Smooth muscle cell (in vitro differentiated cells): Measurements from ENCODE around the gene USP15. TPM values are rescaled to one million over a fixed set of nuclear protein-coding genes. Genes with fewer than 3 reads are reported as not detected.
"Not testable (repeated sequence)": the region's sequence is repeated elsewhere in the genome, so short reads cannot be mapped to it uniquely, and the experiment has no call there.

Experiments used
- DNase-seq: peaks from one replicate; lab custom pipeline; 2025; ENCODE audit not compliant: unreplicated experiment; lab: John Stamatoyannopoulos, UW
- H2AFZ ChIP-seq: fragments of 200-600 bp; sonication (generic); 2 replicates; pipeline ENCODE4 v1.6.0; 2016; ENCODE audit warnings: antibody characterized with exemption, low read depth, mild to moderate bottlenecking
- H3F3A ChIP-seq: fragments of 200-600 bp; sonication (generic); 2 replicates; pipeline ENCODE4 v1.6.0; 2017; ENCODE audit warnings: antibody characterized with exemption, low read depth
- H3K27ac ChIP-seq: fragments of 200-600 bp; sonication (generic); 2 replicates; pipeline ENCODE4 v1.5.1; 2016; ENCODE audit warnings: low read depth, mild to moderate bottlenecking
- H3K27me3 ChIP-seq: fragments of 200-600 bp; sonication (generic); 2 replicates; pipeline ENCODE4 v1.6.1; 2016; ENCODE audit warnings: low read depth, mild to moderate bottlenecking
- H3K36me3 ChIP-seq: fragments of 200-600 bp; sonication (generic); 2 replicates; pipeline ENCODE4 v1.5.1; 2016; ENCODE audit warnings: low read depth
- H3K4me1 ChIP-seq: fragments of 200-600 bp; sonication (generic); 2 replicates; pipeline ENCODE4 v1.5.1; 2016; ENCODE audit warnings: low read depth
- H3K4me2 ChIP-seq: fragments of 200-600 bp; sonication (generic); 2 replicates; pipeline ENCODE4 v1.6.0; 2016; ENCODE audit warnings: mild to moderate bottlenecking
- H3K4me3 ChIP-seq: fragments of 200-600 bp; sonication (generic); 2 replicates; pipeline ENCODE4 v1.5.1; 2016; ENCODE audit warnings: mild to moderate bottlenecking
- H3K79me2 ChIP-seq: fragments of 200-600 bp; sonication (generic); 2 replicates; pipeline ENCODE4 v1.6.0; 2016; ENCODE audit warnings: low read depth, mild to moderate bottlenecking
- H3K9ac ChIP-seq: fragments of 200-600 bp; sonication (generic); 2 replicates; pipeline ENCODE4 v1.6.0; 2016; ENCODE audit warnings: low read depth
- H3K9me3 ChIP-seq: fragments of 200-600 bp; sonication (generic); replicated peaks from 2 replicates; pipeline ENCODE4 v1.5.1; 2016; ENCODE audit warnings: low read depth
- H4K20me1 ChIP-seq: fragments of 200-600 bp; sonication (generic); 2 replicates; pipeline ENCODE4 v1.6.0; 2016; ENCODE audit warnings: low read depth
- WGBS: methylation state at CpG from one replicate; pipeline ENCODE4 v1.1.7; 2016; ENCODE audit warnings: low lambda C conversion rate; 5-methylcytosine and 5-hydroxymethylcytosine counted together
- polyA plus RNA-seq: library from polyadenylated mRNA; unstranded; fragments of >200 nt; fragmentation: Nextera tagmentation; extraction: Ambion mirVana; gene quantifications from 2 replicates; pipeline ENCODE4 v1.2.1, GENCODE V29; 2016
- total RNA-seq: library from RNA; depleted of rRNA; stranded (reverse); fragments of >200 nt; gene quantifications from 2 replicates; pipeline ENCODE4 v1.2.3, GENCODE V29; 2014
- TF ChIP-seq, protein P1 (sequence below): fragments of 200-600 bp; sonication (generic); IDR thresholded peaks from 2 replicates; pipeline ENCODE4 v1.5.1; 2017; ENCODE audit warnings: borderline replicate concordance, mild to moderate bottlenecking, antibody characterized with exemption; ENCODE audit not compliant: insufficient read depth, poor library complexity, severe bottlenecking

Gene USP15
- total and polyA plus RNA-seq, 2 experiments from 2014 or later, result 28.7 to 53.5 TPM

DNA sequence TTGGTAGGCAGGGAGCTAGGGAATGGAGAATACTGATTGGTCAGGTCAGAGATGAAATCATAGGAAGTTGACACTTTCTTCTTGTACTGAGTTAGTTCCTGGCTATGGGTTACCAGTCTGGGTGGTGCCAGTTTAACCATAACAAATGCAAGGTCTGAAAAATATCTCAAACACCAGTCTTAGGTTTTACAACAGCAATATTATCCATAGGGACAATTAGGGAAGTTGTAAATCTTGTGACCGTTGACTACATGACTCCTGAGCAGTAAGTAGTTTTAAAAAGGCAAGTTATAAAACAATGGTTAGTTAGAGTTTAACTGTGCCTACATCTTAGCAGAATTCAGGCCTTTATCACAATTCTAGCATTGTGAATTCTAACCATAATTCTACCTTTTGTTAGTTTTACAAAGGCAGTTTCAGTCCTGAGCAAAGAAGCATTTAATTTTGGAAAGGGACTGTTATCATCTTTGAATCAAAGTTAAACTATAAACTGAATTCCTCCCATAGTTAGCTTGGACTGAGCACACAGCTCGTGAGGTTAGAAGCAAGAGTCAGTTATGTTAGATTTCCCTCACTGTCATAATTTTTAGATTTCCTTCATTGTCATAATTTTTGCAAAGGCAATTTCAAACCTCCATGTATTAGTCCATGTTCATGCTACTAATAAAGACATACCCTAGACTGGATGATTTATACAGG, 186.7 kb downstream of the USP15 start:
- no peak overlapping the region for H3K27ac ChIP-seq
- no peak overlapping the region for H3K4me3 ChIP-seq
- no peak overlapping the region for H2AFZ ChIP-seq
- no peaks in the 10 kb centered on the region for H3K4me1 ChIP-seq
- H3K79me2 ChIP-seq, result no peaks in the 10 kb centered on the region
- no peaks in the 10 kb centered on the region for H3K9me3 ChIP-seq
- no peaks in the 10 kb centered on the region for H4K20me1 ChIP-seq
- 74% methylated on average over 2 of the region's 2 CpGs for WGBS
- no peaks in the 10 kb centered on the region for H3F3A ChIP-seq
- no peak overlapping the region for H3K9ac ChIP-seq
- no peak overlapping the region for H3K4me2 ChIP-seq
- H3K27me3 ChIP-seq, result no peaks in the 10 kb centered on the region
- DNase-seq, result no peak
- TF ChIP-seq, protein P1, sequence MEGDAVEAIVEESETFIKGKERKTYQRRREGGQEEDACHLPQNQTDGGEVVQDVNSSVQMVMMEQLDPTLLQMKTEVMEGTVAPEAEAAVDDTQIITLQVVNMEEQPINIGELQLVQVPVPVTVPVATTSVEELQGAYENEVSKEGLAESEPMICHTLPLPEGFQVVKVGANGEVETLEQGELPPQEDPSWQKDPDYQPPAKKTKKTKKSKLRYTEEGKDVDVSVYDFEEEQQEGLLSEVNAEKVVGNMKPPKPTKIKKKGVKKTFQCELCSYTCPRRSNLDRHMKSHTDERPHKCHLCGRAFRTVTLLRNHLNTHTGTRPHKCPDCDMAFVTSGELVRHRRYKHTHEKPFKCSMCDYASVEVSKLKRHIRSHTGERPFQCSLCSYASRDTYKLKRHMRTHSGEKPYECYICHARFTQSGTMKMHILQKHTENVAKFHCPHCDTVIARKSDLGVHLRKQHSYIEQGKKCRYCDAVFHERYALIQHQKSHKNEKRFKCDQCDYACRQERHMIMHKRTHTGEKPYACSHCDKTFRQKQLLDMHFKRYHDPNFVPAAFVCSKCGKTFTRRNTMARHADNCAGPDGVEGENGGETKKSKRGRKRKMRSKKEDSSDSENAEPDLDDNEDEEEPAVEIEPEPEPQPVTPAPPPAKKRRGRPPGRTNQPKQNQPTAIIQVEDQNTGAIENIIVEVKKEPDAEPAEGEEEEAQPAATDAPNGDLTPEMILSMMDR, result no peak
- H3K36me3 ChIP-seq, result no peaks in the 10 kb centered on the region

DNA sequence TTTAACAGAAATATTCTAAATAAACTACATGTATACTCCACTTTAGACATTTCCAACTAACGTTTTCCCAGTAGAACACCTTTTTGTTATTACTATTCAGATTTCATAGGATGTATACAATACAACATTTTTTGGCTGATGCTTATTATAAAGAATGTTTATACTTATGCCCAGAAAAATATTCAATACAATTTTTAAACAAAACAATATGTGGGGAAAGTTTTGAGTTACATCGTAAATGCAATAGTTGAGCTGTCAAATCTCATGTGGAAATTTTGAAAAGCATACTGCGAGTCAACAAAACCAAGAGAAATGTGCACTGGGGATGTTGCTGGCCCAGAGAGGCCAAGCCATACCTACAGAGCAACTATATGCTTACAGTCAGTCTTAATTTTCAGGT, 188.2 kb downstream of the USP15 start:
- H3K9me3 ChIP-seq, result no peaks in the 10 kb centered on the region
- no peaks in the 10 kb centered on the region for H3K79me2 ChIP-seq
- no peaks in the 10 kb centered on the region for H3F3A ChIP-seq
- no peaks in the 10 kb centered on the region for H3K36me3 ChIP-seq
- H3K4me2 ChIP-seq, result no peak overlapping the region
- TF ChIP-seq, protein P1, result no peak
- H4K20me1 ChIP-seq, result no peaks in the 10 kb centered on the region
- H3K4me1 ChIP-seq, result no peaks in the 10 kb centered on the region
- no peak for DNase-seq
- no peak overlapping the region for H2AFZ ChIP-seq
- no peak overlapping the region for H3K27ac ChIP-seq
- H3K9ac ChIP-seq, result no peak overlapping the region
- no peaks in the 10 kb centered on the region for H3K27me3 ChIP-seq
- 89% methylated on average over 3 of the region's 3 CpGs for WGBS
- no peak overlapping the region for H3K4me3 ChIP-seq

DNA sequence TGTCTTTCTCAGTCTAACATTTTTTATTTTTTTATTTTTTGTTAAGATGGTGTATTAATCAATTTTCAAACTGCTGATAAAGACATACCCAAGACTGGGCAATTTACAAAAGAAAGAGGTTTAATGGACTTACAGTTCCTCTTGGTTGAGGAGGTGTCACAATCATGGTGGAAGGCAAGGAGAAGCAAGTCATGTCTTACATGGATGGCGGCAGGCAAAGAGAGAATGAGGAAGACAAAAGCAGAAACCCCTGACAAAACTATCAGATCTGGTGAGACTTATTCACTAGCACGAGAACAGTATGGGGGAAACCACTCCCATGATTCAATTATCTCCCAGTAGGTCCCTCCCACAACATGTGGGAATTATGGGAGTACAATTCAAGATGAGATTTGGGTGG, 195.2 kb downstream of the USP15 start:
- not testable (repeated sequence) for H4K20me1 ChIP-seq, H3K9me3 ChIP-seq, H3K79me2 ChIP-seq, H3K27ac ChIP-seq, H3K9ac ChIP-seq, H3K36me3 ChIP-seq, H3K4me3 ChIP-seq, H3F3A ChIP-seq, H3K4me2 ChIP-seq, H3K27me3 ChIP-seq, H3K4me1 ChIP-seq, H2AFZ ChIP-seq, DNase-seq
- WGBS, result 81% methylated on average over 2 of the region's 2 CpGs

DNA sequence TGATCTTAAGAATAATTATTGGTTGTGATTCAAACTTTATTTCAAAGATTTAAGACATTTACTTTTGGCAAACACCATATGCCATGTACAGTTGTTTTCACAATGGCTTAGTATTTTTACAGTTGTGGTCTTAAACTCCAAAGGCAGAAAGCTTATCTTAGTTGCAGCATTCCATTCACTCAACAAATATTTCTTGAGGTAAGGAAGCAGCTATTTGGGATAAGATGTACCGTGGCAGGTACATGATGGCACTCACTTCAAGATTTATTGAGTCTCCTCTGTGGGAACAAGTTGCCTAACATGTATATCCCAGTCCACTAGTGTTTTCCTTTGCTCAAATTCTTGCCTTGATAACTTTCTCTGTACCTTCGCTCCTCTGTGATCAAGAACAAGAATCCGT, 198.4 kb downstream of the USP15 start:
- H3K9me3 ChIP-seq, result no peaks in the 10 kb centered on the region
- H3K79me2 ChIP-seq, result no peaks in the 10 kb centered on the region
- WGBS, result 78% methylated on average over 3 of the region's 3 CpGs
- H3K27me3 ChIP-seq, result no peaks in the 10 kb centered on the region
- TF ChIP-seq, protein P1, result no peak
- no peak overlapping the region for H2AFZ ChIP-seq
- DNase-seq, result no peak
- no peak overlapping the region for H3K4me2 ChIP-seq
- H3K4me1 ChIP-seq, result no peaks in the 10 kb centered on the region
- no peak overlapping the region for H3K4me3 ChIP-seq
- no peak overlapping the region for H3K27ac ChIP-seq
- H4K20me1 ChIP-seq, result no peaks in the 10 kb centered on the region
- H3K36me3 ChIP-seq, result no peaks in the 10 kb centered on the region
- H3F3A ChIP-seq, result no peaks in the 10 kb centered on the region
- no peak overlapping the region for H3K9ac ChIP-seq
